ENCODE data around the gene NINJ2.

The NINJ2 gene

DNA sequence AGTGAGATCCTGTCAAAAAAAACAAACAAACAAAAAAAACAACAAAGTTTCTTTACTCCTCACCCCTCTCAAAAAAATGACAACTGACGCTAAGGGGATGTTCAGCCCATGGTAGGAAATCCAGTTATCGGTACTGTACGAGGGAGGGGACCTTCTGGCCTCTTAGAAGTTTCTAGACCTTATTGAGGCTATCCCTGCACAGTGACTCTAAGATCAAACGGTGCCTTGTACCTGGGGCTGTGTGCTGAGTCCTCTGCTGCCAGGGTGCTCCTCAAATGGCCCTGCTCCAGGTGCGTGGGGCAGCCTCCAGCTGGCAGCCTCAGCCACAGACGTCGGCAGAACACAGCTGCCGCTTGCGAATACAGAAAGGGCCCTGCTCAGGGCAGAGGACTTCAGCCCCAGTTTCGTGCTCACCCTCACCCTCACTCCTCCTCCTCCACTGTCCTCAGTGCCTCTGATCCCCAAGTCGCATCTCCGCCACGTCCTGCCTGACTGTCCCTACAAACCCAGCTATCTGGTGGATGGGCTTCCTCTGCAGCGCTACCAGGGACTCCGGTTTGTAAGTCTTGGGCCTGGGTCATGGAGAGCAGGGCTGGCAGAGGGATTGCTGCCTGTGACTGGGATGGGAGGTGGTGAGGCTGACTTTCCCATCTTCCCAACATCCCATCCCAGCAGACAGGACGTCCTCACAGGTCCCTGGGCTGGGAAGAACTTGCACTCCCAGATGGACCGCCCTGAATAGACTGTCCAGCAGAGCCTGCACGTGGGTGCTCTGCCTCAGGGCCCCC lies 112.6 kb downstream of the NINJ2 start:
- no peak overlapping the region for H3K9ac ChIP-seq (ENCODE audit: low read depth, low read length, poor library complexity, severe bottlenecking)
- H3K9me3 ChIP-seq (ENCODE audit: insufficient read depth, low read depth, low read length), result no peaks in the 10 kb centered on the region
- no peaks in the 10 kb centered on the region for H3K36me3 ChIP-seq (ENCODE audit: insufficient read depth, low read length)
- H3K4me1 ChIP-seq (ENCODE audit: insufficient read depth, low read length, poor library complexity, severe bottlenecking), result peaks cover 40% of the 10 kb centered on the region
- H3K79me2 ChIP-seq (ENCODE audit: insufficient read depth, low read length), result no peaks in the 10 kb centered on the region
- no peak overlapping the region for H3K4me2 ChIP-seq (ENCODE audit: low read depth, low read length, poor library complexity, severe bottlenecking)
- H3K27me3 ChIP-seq (ENCODE audit: insufficient read depth, low read length, poor library complexity, severe bottlenecking), result no peaks in the 10 kb centered on the region
- no peak for TF ChIP-seq EZH2phosphoT487 (IDR thresholded peaks at IDR 0.05; ENCODE audit: borderline replicate concordance)
- TF ChIP-seq, protein P1, sequence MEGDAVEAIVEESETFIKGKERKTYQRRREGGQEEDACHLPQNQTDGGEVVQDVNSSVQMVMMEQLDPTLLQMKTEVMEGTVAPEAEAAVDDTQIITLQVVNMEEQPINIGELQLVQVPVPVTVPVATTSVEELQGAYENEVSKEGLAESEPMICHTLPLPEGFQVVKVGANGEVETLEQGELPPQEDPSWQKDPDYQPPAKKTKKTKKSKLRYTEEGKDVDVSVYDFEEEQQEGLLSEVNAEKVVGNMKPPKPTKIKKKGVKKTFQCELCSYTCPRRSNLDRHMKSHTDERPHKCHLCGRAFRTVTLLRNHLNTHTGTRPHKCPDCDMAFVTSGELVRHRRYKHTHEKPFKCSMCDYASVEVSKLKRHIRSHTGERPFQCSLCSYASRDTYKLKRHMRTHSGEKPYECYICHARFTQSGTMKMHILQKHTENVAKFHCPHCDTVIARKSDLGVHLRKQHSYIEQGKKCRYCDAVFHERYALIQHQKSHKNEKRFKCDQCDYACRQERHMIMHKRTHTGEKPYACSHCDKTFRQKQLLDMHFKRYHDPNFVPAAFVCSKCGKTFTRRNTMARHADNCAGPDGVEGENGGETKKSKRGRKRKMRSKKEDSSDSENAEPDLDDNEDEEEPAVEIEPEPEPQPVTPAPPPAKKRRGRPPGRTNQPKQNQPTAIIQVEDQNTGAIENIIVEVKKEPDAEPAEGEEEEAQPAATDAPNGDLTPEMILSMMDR (conservative IDR thresholded peaks at IDR 0.05; ENCODE audit: low read length), result no peak
- no peaks in the 10 kb centered on the region for H3F3A ChIP-seq (ENCODE audit: low read depth)
- no peak overlapping the region for H2AFZ ChIP-seq (ENCODE audit: low read length)
- H3K9me2 ChIP-seq (replicated peaks; ENCODE audit: low read depth, low read length), result no peaks in the 10 kb centered on the region
- H4K20me1 ChIP-seq (ENCODE audit: insufficient read depth, low read length, poor library complexity, severe bottlenecking), result no peaks in the 10 kb centered on the region
- H3K4me3 ChIP-seq (ENCODE audit: low read length, poor library complexity, severe bottlenecking), result no peak overlapping the region

DNA sequence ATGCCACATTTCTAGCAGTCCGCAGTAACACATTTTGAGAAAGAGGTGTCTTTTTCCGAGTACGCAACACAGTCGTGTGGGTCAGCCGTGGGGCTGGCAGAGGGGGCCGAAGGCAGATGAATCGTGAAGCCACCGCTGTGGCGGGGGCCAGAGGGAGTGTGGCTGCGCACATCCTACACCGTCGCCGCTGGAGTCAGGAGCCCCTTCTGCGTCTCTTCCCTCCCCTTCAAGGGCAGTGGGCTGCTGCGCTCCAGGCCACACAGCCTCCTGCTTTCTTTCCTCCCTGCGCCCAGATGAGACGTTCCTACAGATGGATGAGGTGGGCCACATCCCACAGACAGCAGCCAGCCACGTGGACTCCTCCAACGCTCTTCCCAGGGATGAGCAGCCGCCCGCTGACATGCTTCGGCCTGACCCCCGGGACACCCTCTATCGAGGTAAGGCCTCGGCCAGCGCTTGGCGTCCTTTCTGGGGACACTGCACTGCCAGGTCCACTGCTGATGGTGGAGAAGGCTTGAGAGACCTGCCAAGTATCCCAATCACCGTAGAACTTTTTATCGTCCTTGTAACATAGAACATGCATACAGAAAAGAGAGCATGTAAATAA lies 113.7 kb downstream of the NINJ2 start:
- TF ChIP-seq EZH2phosphoT487 (IDR thresholded peaks at IDR 0.05; ENCODE audit: borderline replicate concordance), result no peak
- TF ChIP-seq, protein P1 (conservative IDR thresholded peaks at IDR 0.05; ENCODE audit: low read length), result no peak
- Histone ChIP-seq H3F3A (ENCODE audit: low read depth) (no peaks in the 10 kb centered on the region), H3K4me1 (ENCODE audit: insufficient read depth, low read length, poor library complexity, severe bottlenecking) (peaks cover 40% of the 10 kb centered on the region), H3K27me3 (ENCODE audit: insufficient read depth, low read length, poor library complexity, severe bottlenecking) (no peaks in the 10 kb centered on the region), H3K4me2 (ENCODE audit: low read depth, low read length, poor library complexity, severe bottlenecking) (no peak overlapping the region), H3K36me3 (ENCODE audit: insufficient read depth, low read length) (no peaks in the 10 kb centered on the region), H3K79me2 (ENCODE audit: insufficient read depth, low read length) (no peaks in the 10 kb centered on the region), H3K9me2 (replicated peaks; ENCODE audit: low read depth, low read length) (no peaks in the 10 kb centered on the region), H4K20me1 (ENCODE audit: insufficient read depth, low read length, poor library complexity, severe bottlenecking) (no peaks in the 10 kb centered on the region), H3K4me3 (ENCODE audit: low read length, poor library complexity, severe bottlenecking) (no peak overlapping the region), H3K9me3 (ENCODE audit: insufficient read depth, low read depth, low read length) (no peaks in the 10 kb centered on the region), H3K9ac (ENCODE audit: low read depth, low read length, poor library complexity, severe bottlenecking) (no peak overlapping the region), H2AFZ (ENCODE audit: low read length) (no peak overlapping the region)

DNA sequence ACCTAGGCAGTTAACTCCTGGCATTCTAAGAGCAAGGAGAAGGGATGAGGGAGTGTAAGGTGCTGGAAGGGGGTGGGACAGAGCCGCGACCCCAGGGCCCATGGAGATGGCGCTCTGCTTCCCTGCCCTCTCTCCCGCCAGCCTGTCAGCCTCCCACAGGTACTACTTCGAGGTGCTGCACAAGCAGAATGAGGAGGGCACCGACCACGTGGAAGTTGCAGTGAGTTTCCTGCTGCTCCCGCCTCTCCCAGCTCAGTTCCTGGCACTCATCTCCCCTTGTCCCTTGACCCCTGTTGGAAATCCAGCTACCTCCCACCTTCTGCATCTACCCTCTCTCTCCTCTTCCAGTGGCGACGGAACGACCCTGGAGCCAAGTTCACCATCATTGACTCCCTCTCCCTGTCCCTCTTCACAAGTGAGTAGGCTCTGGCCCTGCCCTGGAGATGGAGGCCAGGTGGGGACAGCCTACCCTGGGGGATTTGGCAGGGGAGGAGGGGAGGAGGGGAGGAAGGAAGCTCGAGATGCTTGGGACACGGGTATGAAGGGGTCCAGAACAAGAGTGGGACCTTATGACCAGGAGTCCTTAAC lies 115.3 kb downstream of the NINJ2 start:
- Histone ChIP-seq H3F3A (ENCODE audit: low read depth) (no peaks in the 10 kb centered on the region), H3K27me3 (ENCODE audit: insufficient read depth, low read length, poor library complexity, severe bottlenecking) (no peaks in the 10 kb centered on the region), H3K36me3 (ENCODE audit: insufficient read depth, low read length) (no peaks in the 10 kb centered on the region), H4K20me1 (ENCODE audit: insufficient read depth, low read length, poor library complexity, severe bottlenecking) (no peaks in the 10 kb centered on the region), H3K4me2 (ENCODE audit: low read depth, low read length, poor library complexity, severe bottlenecking) (no peak overlapping the region), H3K9ac (ENCODE audit: low read depth, low read length, poor library complexity, severe bottlenecking) (no peak overlapping the region), H2AFZ (ENCODE audit: low read length) (peak overlapping the region; percentile 63; the same call in 1 of the 2 replicates), H3K4me1 (ENCODE audit: insufficient read depth, low read length, poor library complexity, severe bottlenecking) (peaks cover 32% of the 10 kb centered on the region), H3K9me3 (ENCODE audit: insufficient read depth, low read depth, low read length) (no peaks in the 10 kb centered on the region), H3K4me3 (ENCODE audit: low read length, poor library complexity, severe bottlenecking) (no peak overlapping the region), H3K79me2 (ENCODE audit: insufficient read depth, low read length) (no peaks in the 10 kb centered on the region), H3K9me2 (replicated peaks; ENCODE audit: low read depth, low read length) (no peaks in the 10 kb centered on the region)
- TF ChIP-seq, protein P1 (conservative IDR thresholded peaks at IDR 0.05; ENCODE audit: low read length), result no peak
- TF ChIP-seq EZH2phosphoT487 (IDR thresholded peaks at IDR 0.05; ENCODE audit: borderline replicate concordance), result no peak
